HepG2 (cell line): ENCODE data around the gene FNDC10. TPM values are rescaled to one million over a fixed set of nuclear protein-coding genes. Genes with fewer than 3 reads are reported as not detected.

ENCODE experiments used
- ATAC-seq: fragments of 200-7000 bp; cut with Tn5 transposase; 3 replicates; pipeline ENCODE4 v1.9.1; 2020; ENCODE audit warnings: mild to moderate bottlenecking, moderate library complexity
- BruUV-seq: library from RNA; stranded (reverse); fragments of 400-500 nt; replicated peaks from 2 replicates; lab custom pipeline; 2021; lab: Mats Ljungman, UMichigan
- CTCF ChIA-PET: fragments of 300-600 bp; formaldehyde crosslinking; extraction: SDS; loops from one replicate; lab custom pipeline; 2021; ENCODE audit warnings: low total read pairs, inconsistent platforms, low intra/inter-chr PET ratio; lab: Yijun Ruan, JAX
- POLR2A ChIA-PET: fragments of 350-600 bp; sonication (Branson Sonifier 250); formaldehyde crosslinking; loops from one replicate; lab custom pipeline; 2020; ENCODE audit warnings: antibody characterized with exemption, inconsistent platforms; lab: Yijun Ruan, JAX
- DNase-seq: peaks from one replicate; pipeline ENCODE4 v3.0.0-alpha.2; 2015; ENCODE audit warnings: low spot score
- FAIRE-seq: peaks from 3 replicates; lab custom pipeline; 2011; peaks lifted over from hg19 to GRCh38; lab: Jason Lieb, UNC
- H2AFZ ChIP-seq: one replicate; pipeline ENCODE4 v1.6.1; 2011; ENCODE audit warnings: low read length, inconsistent platforms
- H3K27ac ChIP-seq: fragments of 300-600 bp; 3 replicates; pipeline ENCODE4 v1.8.0; 2011; ENCODE audit warnings: mixed run types, mild to moderate bottlenecking, mixed read lengths, low read length, inconsistent platforms; ENCODE audit not compliant: insufficient read depth; ENCODE audit errors: extremely low read length
- H3K27me3 ChIP-seq, 2 experiments: fragments of 200-600 bp in 1 of 2; 2 replicates in 1 of 2; 3 replicates in 1 of 2; pipeline versions ENCODE4 v1.6.0 to v1.8.0; 2011; ENCODE audit warnings: low read length in 2 of 2, mild to moderate bottlenecking in 2 of 2, moderate library complexity in 2 of 2, inconsistent platforms in 1 of 2; ENCODE audit not compliant: insufficient read depth in 2 of 2, control insufficient read depth in 1 of 2
- H3K36me3 ChIP-seq, 2 experiments: fragments of 200-600 bp in 1 of 2; replicated peaks in 1 of 2; 2 replicates in 1 of 2; 3 replicates in 1 of 2; pipeline versions ENCODE4 v1.5.1 to v1.8.0; 2011; ENCODE audit warnings: low read length in 2 of 2, inconsistent platforms in 1 of 2; ENCODE audit not compliant: insufficient read depth in 2 of 2, control insufficient read depth in 1 of 2
- H3K4me1 ChIP-seq: 2 replicates; pipeline ENCODE4 v1.5.1; 2012; ENCODE audit warnings: low read length, inconsistent platforms; ENCODE audit not compliant: insufficient read depth
- H3K4me2 ChIP-seq: 2 replicates; pipeline ENCODE4 v1.6.0; 2011; ENCODE audit warnings: low read depth, low read length, inconsistent platforms
- H3K4me3 ChIP-seq, 3 experiments: fragments of 200-600 bp in 1 of 3; sonication (generic), shearing (Covaris generic) in 1 of 3; replicated peaks in 1 of 3; 2 replicates each; pipeline ENCODE4 v1.5.1; 2011 to 2016; ENCODE audit warnings: low read length in 3 of 3, inconsistent platforms in 2 of 3, low read depth in 2 of 3, mild to moderate bottlenecking in 2 of 3, control low read depth in 1 of 3, mixed read lengths in 1 of 3; ENCODE audit not compliant: insufficient read depth in 1 of 3
- H3K79me2 ChIP-seq: one replicate; pipeline ENCODE4 v1.6.1; 2011; ENCODE audit warnings: low read length, inconsistent platforms; ENCODE audit not compliant: insufficient read depth
- H3K9ac ChIP-seq: 2 replicates; pipeline ENCODE4 v1.6.0; 2011; ENCODE audit warnings: mild to moderate bottlenecking, low read depth, low read length, inconsistent platforms; ENCODE audit not compliant: insufficient read depth
- H3K9me3 ChIP-seq: 2 replicates; pipeline ENCODE4 v1.5.1; 2012; ENCODE audit warnings: mild to moderate bottlenecking, low read length
- H4K20me1 ChIP-seq: 2 replicates; pipeline ENCODE4 v1.6.0; 2011; ENCODE audit warnings: inconsistent platforms, mild to moderate bottlenecking, low read length, moderate library complexity; ENCODE audit not compliant: insufficient read depth
- ARID2 ChIP-seq: sonication (generic); formaldehyde crosslinking; IDR thresholded peaks from 2 replicates; pipeline ENCODE4 v1.8.1; 2022; ENCODE audit warnings: mild to moderate bottlenecking, missing genetic modification reagents, borderline replicate concordance
- CHD2 ChIP-seq: IDR thresholded peaks from 2 replicates; pipeline ENCODE4 v1.6.1; 2011; ENCODE audit warnings: low read depth, low read length, improper control_type of control experiment
- E2F5 ChIP-seq: sonication (generic); formaldehyde crosslinking; conservative IDR thresholded peaks from 2 replicates; pipeline ENCODE4 v1.4.0; 2020; ENCODE audit warnings: missing genetic modification reagents
- EED ChIP-seq: sonication (generic); formaldehyde crosslinking; IDR thresholded peaks from 2 replicates; pipeline ENCODE4 v1.5.0; 2020; ENCODE audit warnings: mild to moderate bottlenecking, missing genetic modification reagents
- HDAC6 ChIP-seq: fragments of 200-600 bp; sonication (generic); IDR thresholded peaks from 2 replicates; pipeline ENCODE4 v1.7.0; 2017; ENCODE audit warnings: mild to moderate bottlenecking, antibody characterized with exemption, low read length, low read depth
- HES4 ChIP-seq: sonication (generic); formaldehyde crosslinking; IDR thresholded peaks from 2 replicates; pipeline ENCODE4 v1.9.0; 2021; ENCODE audit warnings: mild to moderate bottlenecking, missing genetic modification reagents, borderline replicate concordance
- HMG20B ChIP-seq: conservative IDR thresholded peaks from 2 replicates; pipeline ENCODE4 v1.6.1; 2016; ENCODE audit warnings: missing genetic modification reagents, missing compliant biosample characterization
- HNRNPLL ChIP-seq: fragments of 200-400 bp; formaldehyde crosslinking; IDR thresholded peaks from 2 replicates; pipeline ENCODE4 v1.6.1; 2017; ENCODE audit warnings: mild to moderate bottlenecking, low read depth, low read length; ENCODE audit not compliant: poor library complexity, severe bottlenecking
- MATR3 ChIP-seq: sonication (generic); formaldehyde crosslinking; IDR thresholded peaks from 2 replicates; pipeline ENCODE4 v1.4.0; 2020; ENCODE audit warnings: missing genetic modification reagents
- NFIC ChIP-seq: IDR thresholded peaks from 2 replicates; pipeline ENCODE4 v1.6.1; 2012; ENCODE audit warnings: mild to moderate bottlenecking, low read length, inconsistent platforms
- NR2F6 ChIP-seq, 2 experiments: IDR thresholded peaks; 2 replicates each; pipeline ENCODE4 v1.6.1; 2016; ENCODE audit warnings: antibody characterized with exemption in 1 of 2, mild to moderate bottlenecking in 1 of 2
- TBL1XR1 ChIP-seq: fragments of 150-350 bp; IDR thresholded peaks from 2 replicates; pipeline ENCODE4 v1.6.1; 2014; ENCODE audit warnings: borderline replicate concordance, low read length; ENCODE audit not compliant: partially characterized antibody
- ZHX2 ChIP-seq, 2 experiments: sonication (generic) in 1 of 2; formaldehyde crosslinking in 1 of 2; IDR thresholded peaks; 2 replicates each; pipeline versions ENCODE4 v1.6.1 to v1.9.0; 2014 to 2022; ENCODE audit warnings: antibody characterized with exemption in 1 of 2, borderline replicate concordance in 1 of 2, inconsistent platforms in 1 of 2, low read depth in 1 of 2, missing genetic modification reagents in 1 of 2
- ZNF121 ChIP-seq: sonication (generic); formaldehyde crosslinking; IDR thresholded peaks from 2 replicates; pipeline ENCODE4 v1.5.0; 2020; ENCODE audit warnings: mild to moderate bottlenecking, missing genetic modification reagents
- ZNF776 ChIP-seq: sonication (generic); formaldehyde crosslinking; IDR thresholded peaks from 2 replicates; pipeline ENCODE4 v1.4.0; 2020; ENCODE audit warnings: mild to moderate bottlenecking, missing genetic modification reagents
- WGBS: methylation state at CpG from one replicate; pipeline ENCODE4 v1.1.6; 2017; ENCODE audit warnings: low lambda C conversion rate; 5-methylcytosine and 5-hydroxymethylcytosine counted together
- in situ Hi-C: cut with HindIII; loops from 2 replicates; pipeline ENCODE4 v1.10.0; 2017; ENCODE audit warnings: low pct_unique_long_range_greater_than_20kb; ENCODE audit not compliant: extremely low pct_ligation_motif_present
- intact Hi-C: fragments of 100-400 bp; cut with micrococcal nuclease; formaldehyde crosslinking; loops from one replicate; pipeline ENCODE4 v1.10.0; 2022; ENCODE audit not compliant: unreplicated experiment
- polyA plus RNA-seq, 8 experiments: library from polyadenylated mRNA; depleted of rRNA in 3 of 8; stranded (reverse) in 7 of 8; unstranded in 1 of 8; fragments of >200 nt; fragmentation: Illumina TruSeq in 4 of 8; extraction: Trizol in 4 of 8; gene quantifications; 2 replicates each; pipeline versions ENCODE4 v1.2.1 to v1.2.3, GENCODE V29; 2011 to 2016; ENCODE audit warnings: low read depth in 4 of 8, missing spikeins in 1 of 8, mixed read lengths in 1 of 8; ENCODE audit not compliant: insufficient read depth in 1 of 8
- total RNA-seq, 5 experiments: library from RNA; depleted of rRNA; stranded (reverse); fragments of >200 nt; fragmentation: Illumina TruSeq; extraction: Trizol; gene quantifications; 2 replicates each; pipeline ENCODE4 v1.2.3, GENCODE V29; 2016; ENCODE audit warnings: low read depth in 1 of 5

Gene FNDC10
- total and polyA plus RNA-seq, 2 of the 13 experiments (the other 11 are each of a cell fraction or from before 2014, with no cell fraction given): 2.2 to 2.5 TPM

GRCh38 chr1:1554550-1554925 is 45.4 kb downstream of the FNDC10 start (continued):
- TF ChIP-seq MATR3 (no peak), ARID2 (CRISPR knock-in tag) (no peak), HMG20B (CRISPR knock-in tag) (no peak), NR2F6 (IDR thresholded peaks at IDR 0.05) (no peak), NR2F6 (CRISPR knock-in tag; IDR thresholded peaks at IDR 0.05) (no peak), ZNF121 (CRISPR knock-in tag) (no peak)

- 94% methylated on average over 21 of the region's 35 CpGs for WGBS
- Histone ChIP-seq H3K36me3 (peaks cover 0 to 4% of the 10 kb centered on the region in 2 experiments; a peak in 2 of 5 replicates), H3K79me2 (no peaks in the 10 kb centered on the region), H3K4me1 (0 out of 2 replicates have a peak, but pooled peaks cover 5% of the 10 kb centered on the region), H3K4me2 (no peak overlapping the region), H3K27me3 (no peaks in the 10 kb centered on the region), H3K4me3 (no peak overlapping the region), H3K9me3 (no peaks in the 10 kb centered on the region), H3K27ac (no peak overlapping the region), H4K20me1 (no peaks in the 10 kb centered on the region; the same call in 1 of the 2 replicates), H3K9ac (no peak overlapping the region), H2AFZ (no peak overlapping the region)
- FAIRE-seq: no peak
- POLR2A ChIA-PET: no interaction called here
- no TSS peak for BruUV-seq
- intact Hi-C loops: no loop called here
- no peak for DNase-seq
- in situ Hi-C loops: no loop called here
- ATAC-seq: no peak
- CTCF ChIA-PET: no interaction called here
- TF ChIP-seq CHD2 (no peak), NFIC (no peak), HNRNPLL (no peak), MATR3 (no peak), ZHX2 (IDR thresholded peaks at IDR 0.05; ENCODE audit: low read depth) (no peak), ZHX2 (CRISPR knock-in tag; IDR thresholded peaks at IDR 0.05; ENCODE audit: borderline replicate concordance) (no peak), HES4 (CRISPR knock-in tag) (no peak), EED (CRISPR knock-in tag) (no peak), E2F5 (CRISPR knock-in tag) (no peak), HDAC6 (no peak), ZNF776 (CRISPR knock-in tag) (no peak), TBL1XR1 (no peak)
These were observed 46.0 kb downstream of the FNDC10 start for GRCh38 chr1:1553821-1554494.
